OCI-LY7 (cell line): ENCODE data around the gene GABPB1. TPM values are rescaled to one million over a fixed set of nuclear protein-coding genes. Genes with fewer than 3 reads are reported as not detected.

ENCODE experiments used
- BruUV-seq: library from RNA; stranded (reverse); fragments of 400-500 nt; replicated peaks from 2 replicates; lab custom pipeline; 2021; lab: Mats Ljungman, UMichigan
- CTCF ChIA-PET: fragments of 300-600 bp; sonication (Branson Sonifier 250); formaldehyde crosslinking; loops from one replicate; lab custom pipeline; 2022; ENCODE audit warnings: antibody characterized with exemption; ENCODE audit not compliant: unreplicated experiment; lab: Charles Lee
- POLR2A ChIA-PET: fragments of 300-600 bp; sonication (Branson Sonifier 250); formaldehyde crosslinking; loops from one replicate; lab custom pipeline; 2022; ENCODE audit warnings: antibody characterized with exemption; lab: Charles Lee
- DNase-seq: peaks from one replicate; pipeline ENCODE4 v3.0.0-alpha.2; 2015; ENCODE audit warnings: low spot score
- H2AFZ ChIP-seq: fragments of 200-600 bp; sonication (generic), shearing (Covaris generic); 2 replicates; pipeline ENCODE4 v1.6.1; 2014; ENCODE audit warnings: mild to moderate bottlenecking, antibody characterized with exemption, low read length, moderate library complexity
- H3K27ac ChIP-seq: fragments of 200-600 bp; sonication (generic); 2 replicates; pipeline ENCODE4 v1.5.1; 2014; ENCODE audit warnings: mixed run types, low read depth, mild to moderate bottlenecking, moderate library complexity, low read length, inconsistent platforms; ENCODE audit not compliant: poor library complexity, severe bottlenecking
- H3K36me3 ChIP-seq: fragments of 200-600 bp; sonication (generic); 2 replicates; pipeline ENCODE4 v1.6.1; 2014; ENCODE audit warnings: mild to moderate bottlenecking, antibody characterized with exemption, low read length, moderate library complexity, mixed read lengths; ENCODE audit not compliant: insufficient read depth
- H3K4me1 ChIP-seq: fragments of 200-600 bp; sonication (generic); 2 replicates; pipeline ENCODE4 v1.5.1; 2014; ENCODE audit warnings: mild to moderate bottlenecking, low read length; ENCODE audit not compliant: insufficient read depth, poor library complexity, severe bottlenecking
- H3K4me2 ChIP-seq: fragments of 200-600 bp; sonication (generic); 2 replicates; pipeline ENCODE4 v1.6.1; 2014; ENCODE audit warnings: mild to moderate bottlenecking, low read length
- H3K4me3 ChIP-seq: fragments of 200-600 bp; sonication (generic); 2 replicates; pipeline ENCODE4 v1.5.1; 2014; ENCODE audit warnings: mild to moderate bottlenecking, low read depth, low read length; ENCODE audit not compliant: poor library complexity, severe bottlenecking
- H3K79me2 ChIP-seq: fragments of 200-600 bp; sonication (generic); 2 replicates; pipeline ENCODE4 v1.6.1; 2016; ENCODE audit warnings: low read depth, mild to moderate bottlenecking, low read length, moderate library complexity, mixed read lengths; ENCODE audit not compliant: insufficient read depth
- H3K9me2 ChIP-seq: fragments of 200-600 bp; sonication (generic); 2 replicates; pipeline ENCODE4 v1.6.1; 2016; ENCODE audit warnings: mild to moderate bottlenecking, low read length, mixed read lengths; ENCODE audit not compliant: insufficient read depth
- H3K9me3 ChIP-seq: fragments of 200-600 bp; sonication (generic); 2 replicates; pipeline ENCODE4 v1.6.1; 2014; ENCODE audit warnings: mild to moderate bottlenecking, mixed run types, low read length, mixed read lengths
- H4K20me1 ChIP-seq: fragments of 200-600 bp; sonication (generic); 2 replicates; pipeline ENCODE4 v1.6.1; 2014; ENCODE audit warnings: mild to moderate bottlenecking, antibody characterized with exemption, low read length, moderate library complexity, mixed read lengths; ENCODE audit not compliant: insufficient read depth
- EZH2phosphoT487 ChIP-seq: fragments of 200-600 bp; sonication (generic); IDR thresholded peaks from 2 replicates; pipeline ENCODE4 v1.6.1; 2018; ENCODE audit warnings: low read depth, borderline replicate concordance, mild to moderate bottlenecking, mixed run types, antibody characterized with exemption, low read length, moderate library complexity, mixed read lengths
- intact Hi-C: fragments of 100-400 bp; cut with micrococcal nuclease; formaldehyde crosslinking; loops from one replicate; pipeline ENCODE4 v1.10.0; 2022; ENCODE audit not compliant: unreplicated experiment
- total RNA-seq, 2 experiments: library from RNA; depleted of rRNA in 1 of 2; stranded (reverse); fragments of >200 nt in 1 of 2; shearing (Covaris generic) in 1 of 2; gene quantifications; 2 replicates each; pipeline ENCODE4 v1.2.3, GENCODE V29; 2014 to 2022
- TF ChIP-seq, protein P1 (sequence below): fragments of 200-600 bp; sonication (generic); conservative IDR thresholded peaks from 2 replicates; pipeline ENCODE4 v1.5.1; 2014; ENCODE audit warnings: mild to moderate bottlenecking, antibody characterized with exemption, low read length, moderate library complexity, mixed read lengths

The GABPB1 gene
- total RNA-seq, 2 experiments from 2014 or later, result 32.6 to 53.3 TPM

DNA sequence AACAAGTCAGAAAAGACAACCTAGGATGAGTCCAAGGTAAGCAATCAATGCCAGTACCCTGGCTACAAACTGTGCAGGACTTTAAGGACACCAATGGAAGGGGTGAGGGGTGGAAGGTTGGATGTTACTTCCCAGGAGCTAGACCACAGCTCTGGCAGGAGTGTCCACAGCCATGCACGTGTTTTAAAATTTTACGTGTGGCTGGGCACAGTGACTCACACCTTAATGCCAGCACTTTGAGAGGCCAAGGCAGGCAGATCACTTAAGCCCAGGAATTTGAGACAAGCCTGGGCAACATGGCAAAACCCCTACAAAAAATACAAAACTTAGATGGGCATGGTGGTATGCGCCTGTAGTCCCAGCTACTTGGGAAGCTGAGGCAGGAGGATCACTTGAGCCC lies 74.7 kb downstream of the GABPB1 start:
- Histone ChIP-seq H3K9me2 (no peaks in the 10 kb centered on the region), H3K36me3 (peaks cover 9% of the 10 kb centered on the region), H4K20me1 (no peaks in the 10 kb centered on the region), H3K27ac (no peak overlapping the region), H2AFZ (no peak overlapping the region), H3K4me1 (no peaks in the 10 kb centered on the region), H3K4me2 (no peak overlapping the region), H3K79me2 (no peaks in the 10 kb centered on the region), H3K9me3 (no peaks in the 10 kb centered on the region), H3K4me3 (no peak overlapping the region)
- no TSS peak for BruUV-seq
- intact Hi-C loops, result no loop called here
- POLR2A ChIA-PET, result no interaction called here
- DNase-seq, result no peak
- CTCF ChIA-PET, result no interaction called here
- TF ChIP-seq, protein P1, sequence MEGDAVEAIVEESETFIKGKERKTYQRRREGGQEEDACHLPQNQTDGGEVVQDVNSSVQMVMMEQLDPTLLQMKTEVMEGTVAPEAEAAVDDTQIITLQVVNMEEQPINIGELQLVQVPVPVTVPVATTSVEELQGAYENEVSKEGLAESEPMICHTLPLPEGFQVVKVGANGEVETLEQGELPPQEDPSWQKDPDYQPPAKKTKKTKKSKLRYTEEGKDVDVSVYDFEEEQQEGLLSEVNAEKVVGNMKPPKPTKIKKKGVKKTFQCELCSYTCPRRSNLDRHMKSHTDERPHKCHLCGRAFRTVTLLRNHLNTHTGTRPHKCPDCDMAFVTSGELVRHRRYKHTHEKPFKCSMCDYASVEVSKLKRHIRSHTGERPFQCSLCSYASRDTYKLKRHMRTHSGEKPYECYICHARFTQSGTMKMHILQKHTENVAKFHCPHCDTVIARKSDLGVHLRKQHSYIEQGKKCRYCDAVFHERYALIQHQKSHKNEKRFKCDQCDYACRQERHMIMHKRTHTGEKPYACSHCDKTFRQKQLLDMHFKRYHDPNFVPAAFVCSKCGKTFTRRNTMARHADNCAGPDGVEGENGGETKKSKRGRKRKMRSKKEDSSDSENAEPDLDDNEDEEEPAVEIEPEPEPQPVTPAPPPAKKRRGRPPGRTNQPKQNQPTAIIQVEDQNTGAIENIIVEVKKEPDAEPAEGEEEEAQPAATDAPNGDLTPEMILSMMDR, result no peak
- TF ChIP-seq EZH2phosphoT487, result no peak

DNA sequence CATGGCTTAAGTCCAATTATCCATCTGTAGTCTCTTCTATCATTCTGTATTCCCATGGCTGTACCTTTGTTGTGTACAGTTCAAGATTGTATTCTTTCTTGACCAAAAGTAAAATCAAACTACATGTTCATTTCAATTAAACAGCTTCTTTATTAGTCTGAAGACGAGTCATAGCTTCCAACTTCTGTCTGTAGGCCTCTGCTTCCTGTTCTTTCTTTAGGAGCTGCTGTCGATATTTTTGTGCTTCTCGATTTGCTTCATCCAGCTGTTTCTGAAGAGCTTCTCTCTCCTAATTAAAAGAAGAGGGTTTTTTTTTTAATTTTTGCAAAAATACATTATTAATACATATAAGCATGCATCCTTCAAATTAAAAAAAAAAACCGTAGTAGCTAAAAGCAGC lies 76.5 kb downstream of the GABPB1 start:
- intact Hi-C loops, result no loop called here
- Histone ChIP-seq H2AFZ (no peak overlapping the region), H3K9me3 (no peaks in the 10 kb centered on the region), H3K4me2 (no peak overlapping the region), H3K4me1 (no peaks in the 10 kb centered on the region), H3K79me2 (no peaks in the 10 kb centered on the region), H3K4me3 (no peak overlapping the region), H3K27ac (no peak overlapping the region), H3K36me3 (no peaks in the 10 kb centered on the region; the same call in 1 of the 2 replicates), H3K9me2 (no peaks in the 10 kb centered on the region), H4K20me1 (no peaks in the 10 kb centered on the region)
- POLR2A ChIA-PET, result interaction anchor here (0.6 to 0.7 kb wide), 3 partner anchors 38 to 1216 kb away, joined by 3 to 5 read pairs (median 3); no protein-coding TSS in a partner anchor
- no peak for DNase-seq
- no TSS peak for BruUV-seq
- CTCF ChIA-PET, result no interaction called here
- TF ChIP-seq EZH2phosphoT487, result no peak
- TF ChIP-seq, protein P1, result no peak

DNA sequence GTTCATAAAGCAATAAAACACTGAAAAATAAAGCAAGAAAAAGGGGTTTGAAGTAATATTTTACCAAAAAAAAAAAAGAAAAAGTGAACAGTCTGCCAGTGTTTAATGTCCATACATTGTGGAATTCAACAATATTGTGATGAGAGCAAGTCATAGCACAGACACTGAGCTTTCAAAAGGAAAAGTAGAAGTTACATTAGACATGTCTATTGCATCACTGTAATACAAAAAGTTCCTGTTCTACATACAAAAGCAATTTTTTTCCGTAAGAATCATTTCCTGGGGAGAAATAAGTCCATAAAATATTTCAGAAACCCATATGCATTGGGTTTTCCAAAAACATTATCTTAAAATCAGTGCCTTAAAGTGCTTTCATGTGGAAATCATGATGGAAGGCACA lies 77.6 kb downstream of the GABPB1 start:
- CTCF ChIA-PET, result no interaction called here
- Histone ChIP-seq H3K4me1 (no peaks in the 10 kb centered on the region), H3K9me3 (no peaks in the 10 kb centered on the region), H2AFZ (no peak overlapping the region), H3K4me3 (no peak overlapping the region), H3K9me2 (no peaks in the 10 kb centered on the region), H3K4me2 (no peak overlapping the region), H3K27ac (no peak overlapping the region), H4K20me1 (no peaks in the 10 kb centered on the region), H3K79me2 (no peaks in the 10 kb centered on the region), H3K36me3 (no peaks in the 10 kb centered on the region; the same call in 1 of the 2 replicates)
- intact Hi-C loops, result no loop called here
- TF ChIP-seq, protein P1, result no peak
- no peak for TF ChIP-seq EZH2phosphoT487
- BruUV-seq, result no TSS peak
- no peak for DNase-seq
- POLR2A ChIA-PET, result interaction anchor here (0.9 kb wide), 1 partner anchor 11 kb away, joined by 3 read pairs; no protein-coding TSS in a partner anchor
